CD4-positive, alpha-beta T cell (primary cell): Measurements from ENCODE around the gene ADAMTS12. TPM values are rescaled to one million over a fixed set of nuclear protein-coding genes. Genes with fewer than 3 reads are reported as not detected.

Source experiments
- ATAC-seq: fragments of 200-7000 bp; cut with Tn5 transposase; one replicate; pipeline ENCODE4 v1.10.0; 2022; ENCODE audit warnings: mild to moderate bottlenecking; ENCODE audit not compliant: poor library complexity
- CTCF ChIA-PET: fragments of 350-600 bp; sonication (Branson Sonifier 250); formaldehyde crosslinking; loops from one replicate; lab custom pipeline; 2021; ENCODE audit warnings: antibody characterized with exemption, inconsistent platforms; lab: Charles Lee
- POLR2A ChIA-PET: fragments of 350-600 bp; sonication (Branson Sonifier 250); formaldehyde crosslinking; loops from one replicate; lab custom pipeline; 2021; ENCODE audit warnings: antibody characterized with exemption, inconsistent platforms; lab: Charles Lee
- DNase-seq, 14 experiments: peaks; one replicate each; pipeline ENCODE4 v3.0.0-alpha.2; 2013 to 2020; ENCODE audit warnings: mixed read lengths in 2 of 14
- H3K27ac ChIP-seq, 2 donors: one replicate each; pipeline versions ENCODE4 v1.5.1 to v1.7.0; 2013; ENCODE audit warnings: low read length in 2 of 2, low read depth in 1 of 2, mild to moderate bottlenecking in 1 of 2
- H3K27me3 ChIP-seq, 2 experiments: 1 replicate in 1 of 2; 2 replicates in 1 of 2; pipeline versions ENCODE4 v1.6.1 to v1.7.0; 2013; ENCODE audit warnings: low read length in 2 of 2, control low read depth in 1 of 2, mild to moderate bottlenecking in 1 of 2, moderate library complexity in 1 of 2; ENCODE audit not compliant: insufficient read depth in 2 of 2, control insufficient read depth in 1 of 2
- H3K36me3 ChIP-seq: one replicate; pipeline ENCODE4 v1.6.1; 2013; ENCODE audit warnings: low read length, control low read depth; ENCODE audit not compliant: insufficient read depth
- H3K4me1 ChIP-seq: one replicate; pipeline ENCODE4 v1.6.1; 2013; ENCODE audit warnings: low read length, control low read depth; ENCODE audit not compliant: insufficient read depth
- H3K4me3 ChIP-seq: one replicate; pipeline ENCODE4 v1.5.1; 2013; ENCODE audit warnings: mild to moderate bottlenecking, low read length, moderate library complexity
- H3K9me3 ChIP-seq, 2 experiments: 1 replicate in 1 of 2; 2 replicates in 1 of 2; pipeline versions ENCODE4 v1.6.1 to v1.7.0; 2013; ENCODE audit warnings: low read length in 2 of 2, mild to moderate bottlenecking in 2 of 2, control low read depth in 1 of 2, moderate library complexity in 1 of 2; ENCODE audit not compliant: control insufficient read depth in 1 of 2, insufficient read depth in 1 of 2
- H3K27ac Mint-ChIP-seq: one replicate; pipeline ENCODE4 v1.8.0; 2020; ENCODE audit warnings: mixed read lengths
- H3K27me3 Mint-ChIP-seq: one replicate; pipeline ENCODE4 v1.8.0; 2021; ENCODE audit warnings: mixed read lengths
- H3K36me3 Mint-ChIP-seq: one replicate; pipeline ENCODE4 v1.8.0; 2021; ENCODE audit warnings: low read depth, mixed read lengths
- H3K4me1 Mint-ChIP-seq: one replicate; pipeline ENCODE4 v1.8.0; 2021; ENCODE audit warnings: low read depth, mixed read lengths
- H3K4me3 Mint-ChIP-seq: one replicate; pipeline ENCODE4 v1.8.0; 2020; ENCODE audit warnings: mild to moderate bottlenecking, mixed read lengths
- H3K9me3 Mint-ChIP-seq: one replicate; pipeline ENCODE4 v1.8.0; 2020; ENCODE audit warnings: mixed read lengths
- CTCF ChIP-seq: fragments of 200-600 bp; IDR thresholded peaks from one replicate; pipeline ENCODE4 v1.8.0; 2022; ENCODE audit warnings: antibody characterized with exemption, mild to moderate bottlenecking
- intact Hi-C, 2 experiments: fragments of 100-400 bp; cut with DNase I in 1 of 2; cut with micrococcal nuclease in 1 of 2; formaldehyde crosslinking; loops; one replicate each; pipeline versions ENCODE4 v1.15.1 to v1.9.0; 2023 to 2025; cut with DNase I, micrococcal nuclease
- total RNA-seq, 174 experiments: library from RNA in 2 of 174; stranded (reverse) in 2 of 174; gene quantifications; one replicate each; pipeline ENCODE4 v1.2.3 and lab custom pipeline; 2021 to 2026

The ADAMTS12 gene
- total RNA-seq, 2 experiments from 2014 or later, result 0.06 TPM; not detected in 1

- H3K9me3 ChIP-seq, result no peaks in the 10 kb centered on the region
- H3K4me1 Mint-ChIP-seq, result no peaks in the 10 kb centered on the region
- no peaks in the 10 kb centered on the region for H3K27me3 ChIP-seq
- peaks cover 7% of the 10 kb centered on the region for H3K27me3 Mint-ChIP-seq
- intact Hi-C loops, result no loop called here
- ChIA-PET CTCF (no interaction called here), POLR2A (no interaction called here)
- no peaks in the 10 kb centered on the region for H3K36me3 ChIP-seq
- no peaks in the 10 kb centered on the region for H3K36me3 Mint-ChIP-seq
- H3K4me3 ChIP-seq, result no peak overlapping the region
- no peaks in the 10 kb centered on the region for H3K4me1 ChIP-seq
- DNase-seq, result no peak
- TF ChIP-seq CTCF, result no peak
- no peak for ATAC-seq
- H3K27ac ChIP-seq, result no peak overlapping the region
- no peak overlapping the region for H3K4me3 Mint-ChIP-seq
- no peak overlapping the region for H3K27ac Mint-ChIP-seq
- no peaks in the 10 kb centered on the region for H3K9me3 Mint-ChIP-seq
Measured at GRCh38 chr5:33769196-33769595, 122.6 kb downstream of the ADAMTS12 start.

GRCh38 chr5:33766023-33766422 is 125.8 kb downstream of the ADAMTS12 start:
- DNase-seq (no peak), ATAC-seq (no peak)
- H3K27ac ChIP-seq, result no peak overlapping the region
- no peaks in the 10 kb centered on the region for H3K27me3 ChIP-seq
- ChIA-PET CTCF (no interaction called here), POLR2A (no interaction called here)
- no peaks in the 10 kb centered on the region for H3K9me3 Mint-ChIP-seq
- H3K4me1 ChIP-seq, result no peaks in the 10 kb centered on the region
- intact Hi-C loops, result no loop called here
- H3K9me3 ChIP-seq, result no peaks in the 10 kb centered on the region
- H3K27ac Mint-ChIP-seq, result no peak overlapping the region
- H3K27me3 Mint-ChIP-seq, result peaks cover 10% of the 10 kb centered on the region
- no peak for TF ChIP-seq CTCF
- H3K36me3 Mint-ChIP-seq, result no peaks in the 10 kb centered on the region
- no peak overlapping the region for H3K4me3 ChIP-seq
- no peaks in the 10 kb centered on the region for H3K36me3 ChIP-seq
- H3K4me3 Mint-ChIP-seq, result no peak overlapping the region
- H3K4me1 Mint-ChIP-seq, result no peaks in the 10 kb centered on the region

GRCh38 chr5:33764786-33765185 is 127.0 kb downstream of the ADAMTS12 start:
- H3K4me3 ChIP-seq, result no peak overlapping the region
- no peak overlapping the region for H3K4me3 Mint-ChIP-seq
- intact Hi-C loops, result no loop called here
- H3K4me1 Mint-ChIP-seq, result no peaks in the 10 kb centered on the region
- no peaks in the 10 kb centered on the region for H3K9me3 ChIP-seq
- no peak for TF ChIP-seq CTCF
- no peak for DNase-seq
- peaks cover 4% of the 10 kb centered on the region for H3K27me3 Mint-ChIP-seq
- no peak overlapping the region for H3K27ac ChIP-seq
- ChIA-PET POLR2A (no interaction called here), CTCF (no interaction called here)
- H3K36me3 Mint-ChIP-seq, result no peaks in the 10 kb centered on the region
- H3K9me3 Mint-ChIP-seq, result no peaks in the 10 kb centered on the region
- H3K27ac Mint-ChIP-seq, result no peak overlapping the region
- no peaks in the 10 kb centered on the region for H3K4me1 ChIP-seq
- ATAC-seq, result no peak
- no peaks in the 10 kb centered on the region for H3K36me3 ChIP-seq
- H3K27me3 ChIP-seq, result no peaks in the 10 kb centered on the region
